Measurements from ENCODE around the gene CNIH2. TPM values are rescaled to one million over a fixed set of nuclear protein-coding genes. Genes with fewer than 3 reads are reported as not detected.

Gene CNIH2
- total RNA-seq, 1 experiment from 2014 or later, result 12.9 TPM

GRCh38 chr11:66331542-66332370 is 53.8 kb downstream of the CNIH2 start (continued):
- TF ChIP-seq IRF1 (CRISPR knock-in tag; IDR thresholded peaks at IDR 0.05), result no peak

GRCh38 chr11:66332371-66333219 is 54.6 kb downstream of the CNIH2 start:
- DNase-seq (ENCODE audit: low spot score), result no peak
- TF ChIP-seq MLX (CRISPR knock-in tag; IDR thresholded peaks at IDR 0.05) (no peak), CBFB (CRISPR knock-in tag; IDR thresholded peaks at IDR 0.05; ENCODE audit: low read depth) (no peak), SMAD4 (CRISPR knock-in tag; IDR thresholded peaks at IDR 0.05) (no peak), AR (CRISPR knock-in tag; IDR thresholded peaks at IDR 0.05) (no peak), PREB (CRISPR knock-in tag; IDR thresholded peaks at IDR 0.05; ENCODE audit: borderline replicate concordance) (no peak), AFF4 (CRISPR knock-in tag; IDR thresholded peaks at IDR 0.05; ENCODE audit: borderline replicate concordance) (no peak), ZNF281 (CRISPR knock-in tag; IDR thresholded peaks at IDR 0.05) (no peak), ZNF396 (CRISPR knock-in tag; IDR thresholded peaks at IDR 0.05; ENCODE audit: borderline replicate concordance) (no peak), SMAD3 (CRISPR knock-in tag; IDR thresholded peaks at IDR 0.05; ENCODE audit: borderline replicate concordance) (no peak), OVOL2 (CRISPR knock-in tag; IDR thresholded peaks at IDR 0.05; ENCODE audit: borderline replicate concordance) (no peak), ZNF232 (CRISPR knock-in tag; IDR thresholded peaks at IDR 0.05) (no peak), ETV6 (CRISPR knock-in tag; IDR thresholded peaks at IDR 0.05) (no peak), IRF2 (CRISPR knock-in tag; IDR thresholded peaks at IDR 0.05; ENCODE audit: borderline replicate concordance, low read depth) (no peak), GRHL2 (CRISPR knock-in tag; IDR thresholded peaks at IDR 0.05; ENCODE audit: insufficient replicate concordance, severe bottlenecking) (no peak), ERG (CRISPR knock-in tag; IDR thresholded peaks at IDR 0.05) (no peak), E2F5 (CRISPR knock-in tag; IDR thresholded peaks at IDR 0.05) (no peak)

More at GRCh38 chr11:66332371-66333219, 54.6 kb downstream of the CNIH2 start:
- Mint-ChIP-seq H3K4me1 (peaks cover 21% of the 10 kb centered on the region), H3K27ac (no peak overlapping the region), H3K4me3 (no peak overlapping the region), H3K9me3 (no peaks in the 10 kb centered on the region), H3K36me3 (no peaks in the 10 kb centered on the region), H3K27me3 (ENCODE audit: low read depth) (peaks cover 7% of the 10 kb centered on the region)
- CTCF ChIA-PET, result interaction anchor here (1.5 to 8.7 kb wide), 3 partner anchors 12 to 21 kb away, joined by 3 to 319 read pairs (median 31); partner anchors contain the start of genes BRMS1 and CD248
- ATAC-seq, result no peak
- POLR2A ChIA-PET, result no interaction called here

Data from WTC11 (cell line).